Retina (tissue), 1 donor: ENCODE measurements around the gene RSPRY1.
"Not testable (repeated sequence)": the region's sequence is repeated elsewhere in the genome, so short reads cannot be mapped to it uniquely, and the experiment has no call there.

ENCODE experiments used
- DNase-seq: peaks from one replicate; pipeline ENCODE4 v3.0.0-alpha.2; 2016

The RSPRY1 gene

GRCh38 chr16:57273826-57274225 is 87.7 kb downstream of the RSPRY1 start:
- no peak for DNase-seq

DNA sequence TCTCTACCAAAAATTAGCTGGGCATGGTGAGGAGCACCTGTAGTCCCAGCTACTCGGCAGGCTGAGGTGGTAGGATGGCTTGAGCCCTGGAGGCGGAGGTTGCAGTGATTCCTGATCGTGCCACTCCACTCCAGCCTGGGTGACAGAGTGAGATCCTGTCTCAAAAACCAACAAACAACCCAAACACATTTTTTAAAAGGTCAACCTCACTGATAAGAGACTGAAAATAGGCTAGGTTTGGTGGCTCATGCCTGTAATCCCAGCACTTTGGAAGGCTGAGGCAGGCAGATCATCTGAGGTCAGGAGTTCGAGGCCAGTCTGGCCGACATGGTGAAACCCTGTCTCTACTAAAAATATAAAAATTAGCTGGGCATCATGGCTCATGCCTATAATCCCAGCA is 89.8 kb downstream of the RSPRY1 start:
- DNase-seq = not testable (repeated sequence)

DNA sequence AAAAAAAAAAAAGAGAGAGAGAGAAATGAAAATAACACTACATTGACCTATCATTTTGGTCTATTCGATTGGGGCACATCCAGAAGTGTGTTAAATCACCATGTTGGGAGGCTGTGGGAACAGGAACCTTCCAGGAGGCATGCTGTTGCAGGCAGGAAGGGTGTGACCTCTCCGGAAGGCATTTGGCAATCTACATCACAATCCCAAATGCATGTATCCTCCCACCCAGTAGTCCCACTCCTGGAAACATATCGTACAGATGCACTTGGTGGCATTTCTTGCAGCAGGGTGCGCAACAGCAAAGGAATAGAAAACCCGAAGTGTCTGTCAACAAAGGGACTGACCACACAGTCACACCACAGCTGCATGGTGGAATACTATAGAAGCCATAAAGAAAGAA is 90.5 kb downstream of the RSPRY1 start:
- no peak for DNase-seq

DNA sequence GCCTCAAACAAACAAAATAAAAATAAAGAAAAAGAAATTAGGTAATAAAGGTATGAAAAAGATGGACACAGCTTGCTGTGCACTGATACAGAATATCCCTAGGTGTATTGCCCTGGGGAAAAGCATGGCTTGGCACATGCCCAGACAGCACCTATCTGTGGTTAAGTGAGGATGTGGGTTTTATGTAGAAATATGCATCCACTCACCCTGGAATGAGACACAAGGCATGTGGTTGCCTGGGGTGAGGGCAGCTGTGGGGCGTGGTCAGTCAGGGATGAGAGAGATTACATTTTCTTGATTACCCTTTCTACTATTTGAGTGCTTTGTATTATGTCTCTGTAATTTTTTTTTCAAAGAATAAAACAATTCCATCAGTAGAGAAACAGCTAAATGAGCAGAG is 91.5 kb downstream of the RSPRY1 start:
- DNase-seq = no peak

GRCh38 chr16:57278494-57278893 is 92.4 kb downstream of the RSPRY1 start:
- DNase-seq = no peak

GRCh38 chr16:57279780-57280638 is 93.9 kb downstream of the RSPRY1 start:
- no peak for DNase-seq

DNA sequence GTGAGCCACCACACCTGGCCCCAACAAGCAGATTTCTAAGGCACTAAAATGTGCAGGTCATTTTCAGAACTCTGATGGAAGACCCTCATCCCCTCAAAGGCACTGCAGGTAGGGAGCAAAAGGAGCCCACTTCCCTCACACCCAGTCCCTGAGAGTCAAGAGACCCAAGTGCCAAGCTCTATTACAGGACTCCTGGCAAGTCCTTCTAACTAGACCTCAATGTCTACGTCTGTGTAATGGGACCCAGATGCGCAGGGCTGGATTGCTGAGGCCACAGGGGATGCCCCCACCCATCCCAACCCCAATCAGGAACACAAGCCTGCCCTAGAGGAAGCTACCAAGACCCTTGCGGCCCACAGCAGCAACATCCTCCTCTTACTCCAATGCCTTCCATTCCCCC is 95.7 kb downstream of the RSPRY1 start:
- no peak for DNase-seq

- no peak for DNase-seq
Measured at GRCh38 chr16:57282510-57283213, 96.5 kb downstream of the RSPRY1 start.

GRCh38 chr16:57283214-57283958 is 97.3 kb downstream of the RSPRY1 start:
- DNase-seq = peak; percentile 29

- no peak for DNase-seq
Measured at GRCh38 chr16:57283959-57284208, 97.8 kb downstream of the RSPRY1 start.

DNA sequence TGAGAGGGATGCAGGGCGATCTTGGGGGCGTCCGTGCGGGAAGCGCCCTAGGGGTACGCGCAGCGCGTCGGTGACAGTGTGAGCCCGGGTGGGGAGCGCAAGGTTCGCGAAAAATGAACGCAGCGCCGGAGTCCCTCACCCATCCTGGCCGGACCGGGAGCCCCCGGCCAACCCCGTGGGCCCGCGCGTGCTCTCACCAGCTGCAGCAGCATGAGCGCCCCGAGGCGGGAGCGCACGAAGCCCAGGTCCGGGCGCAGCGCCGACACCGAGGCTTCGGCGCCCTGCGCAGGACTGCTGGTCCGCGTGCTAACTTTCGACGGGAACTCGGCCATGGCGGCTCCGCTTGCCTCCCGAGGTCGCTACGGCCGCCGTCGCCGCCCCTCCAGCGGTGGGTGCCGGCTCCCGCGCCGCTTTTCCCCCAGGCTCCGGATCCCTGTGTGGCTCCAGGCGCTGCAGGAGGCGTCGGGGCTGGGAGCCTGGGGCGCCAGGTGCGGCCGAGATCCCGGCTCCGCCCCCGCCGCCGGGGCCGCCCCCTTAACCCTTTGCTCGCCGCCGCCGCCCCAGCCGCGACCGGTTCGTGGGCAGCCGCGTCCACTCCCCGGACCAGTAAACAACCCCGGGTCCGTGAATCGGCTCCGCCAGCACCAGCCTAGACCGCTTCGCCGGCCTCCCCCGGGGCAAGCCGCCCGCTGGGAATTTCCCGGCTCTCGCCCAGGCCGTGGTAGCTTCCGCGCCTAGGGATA is 98.3 kb downstream of the RSPRY1 start, which contains the start of gene PLLP:
Gene PLLP (minus strand): TSS at position 464 of the 743 bp plus-strand sequence. CDS start 132 bp downstream, at position 332.
- DNase-seq = peak; percentile 79

- DNase-seq = no peak
Measured at GRCh38 chr16:57284952-57285363, 98.8 kb downstream of the RSPRY1 start.

GRCh38 chr16:57285379-57285778 is 99.2 kb downstream of the RSPRY1 start:
- DNase-seq = no peak

- DNase-seq = no peak
Measured at GRCh38 chr16:57289391-57290257, 103.5 kb downstream of the RSPRY1 start.
